NT2/D1 (cell line): ENCODE measurements around the gene PML.

Experiments
- SUZ12 ChIP-seq: IDR thresholded peaks from 2 replicates; pipeline ENCODE4 v1.6.1; 2011; ENCODE audit not compliant: insufficient read length, insufficient read depth; ENCODE audit errors: extremely low read depth
- YY1 ChIP-seq: IDR thresholded peaks from 2 replicates; pipeline ENCODE4 v1.6.1; 2011; ENCODE audit not compliant: insufficient read length, insufficient read depth
- ZNF274 ChIP-seq: IDR thresholded peaks from 2 replicates; pipeline ENCODE4 v1.6.1; 2011; ENCODE audit warnings: mild to moderate bottlenecking, low read depth, low read length

DNA sequence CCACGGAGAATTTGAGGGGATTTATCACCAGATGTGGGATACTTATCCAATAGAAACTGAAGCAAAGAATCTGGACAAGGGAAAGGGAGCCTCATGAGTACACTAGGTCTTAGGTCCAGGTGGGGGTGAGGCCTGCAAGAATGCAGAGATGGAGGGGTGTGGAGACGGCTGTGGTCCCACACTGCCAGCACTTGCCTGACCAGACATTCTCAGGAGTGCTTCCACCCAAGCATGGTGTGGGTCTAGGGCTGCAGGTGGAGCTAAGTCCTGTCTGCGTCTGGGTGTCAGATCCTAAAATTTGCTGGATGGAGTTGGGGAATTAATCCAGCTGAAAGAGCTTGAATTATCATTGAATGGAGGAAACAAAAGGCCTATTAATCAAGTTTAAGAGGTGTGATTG, 14.4 kb downstream of the PML start:
- TF ChIP-seq ZNF274 (no peak), YY1 (no peak), SUZ12 (no peak)
